Heart right ventricle (tissue), 16 donors: ENCODE results near the gene MTCH1. TPM values are rescaled to one million over a fixed set of nuclear protein-coding genes. Genes with fewer than 3 reads are reported as not detected.

ENCODE experiments used
- ATAC-seq, 8 donors: fragments of 200-7000 bp; cut with Tn5 transposase; one replicate each; pipeline ENCODE4 v1.9.1; 2020; ENCODE audit warnings: mild to moderate bottlenecking in 8 of 8, moderate library complexity in 8 of 8, moderate number of reproducible peaks in 1 of 8
- DNase-seq, 2 donors: peaks; one replicate each; pipeline ENCODE4 v3.0.0-alpha.2; 2020
- H3K27ac ChIP-seq, 10 donors: fragments of 200-600 bp; sonication (generic) in 2 of 10; one replicate each; pipeline versions ENCODE4 v1.5.0 to v1.8.0; 2020 to 2022; ENCODE audit warnings: mild to moderate bottlenecking in 3 of 10
- H3K27me3 ChIP-seq, 7 donors: fragments of 200-600 bp; one replicate each; pipeline ENCODE4 v1.8.0; 2021 to 2022; ENCODE audit warnings: mild to moderate bottlenecking in 2 of 7
- H3K36me3 ChIP-seq, 9 donors: fragments of 200-600 bp; sonication (generic) in 1 of 9; one replicate each; pipeline versions ENCODE4 v1.5.0 to v1.8.0; 2020 to 2022; ENCODE audit warnings: mild to moderate bottlenecking in 2 of 9
- H3K4me1 ChIP-seq, 9 donors: fragments of 200-600 bp; sonication (generic) in 1 of 9; one replicate each; pipeline versions ENCODE4 v1.5.0 to v1.8.0; 2020 to 2022; ENCODE audit warnings: mild to moderate bottlenecking in 4 of 9
- H3K4me3 ChIP-seq, 10 donors: fragments of 200-600 bp; sonication (generic) in 2 of 10; one replicate each; pipeline versions ENCODE4 v1.5.0 to v1.8.0; 2020 to 2022; ENCODE audit warnings: mild to moderate bottlenecking in 7 of 10, moderate library complexity in 2 of 10
- H3K9me3 ChIP-seq, 11 donors: fragments of 200-600 bp in 10 of 11; sonication (generic) in 2 of 11; one replicate each; pipeline versions ENCODE4 v1.5.0 to v1.8.0; 2013 to 2022; ENCODE audit warnings: mild to moderate bottlenecking in 2 of 11, control low read depth in 1 of 11, moderate library complexity in 1 of 11
- CTCF ChIP-seq, 9 donors: fragments of 200-600 bp; sonication (generic) in 2 of 9; IDR thresholded peaks; one replicate each; pipeline versions ENCODE4 v1.5.0 to v1.8.0; 2021 to 2022; ENCODE audit warnings: antibody characterized with exemption in 9 of 9, mild to moderate bottlenecking in 5 of 9, moderate library complexity in 1 of 9
- WGBS, 2 donors: extraction: QIAGEN DNeasy Blood & Tissue Kit; methylation state at CpG; one replicate each; pipeline ENCODE4 v1.1.7; 2013; ENCODE audit warnings: inconsistent platforms in 1 of 2; 5-methylcytosine and 5-hydroxymethylcytosine counted together
- intact Hi-C, 10 donors: fragments of 100-400 bp; cut with DNase I; formaldehyde crosslinking; loops; one replicate each; pipeline versions ENCODE4 v1.11.1 to v1.14.2; 2022
- polyA plus RNA-seq, 2 donors: library from polyadenylated mRNA; stranded (reverse); fragments of 200-250 nt; gene quantifications; one replicate each; pipeline ENCODE4 v1.2.3, GENCODE V29; 2013
- total RNA-seq, 10 donors: library from RNA; stranded (reverse); fragmentation: NEBNext Ultra II Directional in 3 of 10; extraction: Animal tissue kit (Norgen Biotek cat#: 25700) in 3 of 10; gene quantifications; one replicate each; pipeline versions ENCODE4 v1.2.1 to v1.2.4, GENCODE V29; 2021 to 2023
- donor health status: Arrhythmogenic right ventricular cardiomyopathy.
- donor health status: ischemic (EF 13 %, LVEDD 7.1; RV severe dilation, severe dysfunction).
- donor health status: healthy with polysubstance abuse.
- donor health status: DM: no; HTN: yes; CAD: no.
- donor health status: DM: no; HTN: no; CAD: no.
- donor health status: ischemic (EF 25% LVEDD 6.9; RV normal size, moderate dysfunction).
- donor health status: ischemic (EF 25% LVEDD 5.7; RV mildly dilated, moderate dysfunction).
- donor health status: healthy.
- donor health status: DM: yes; HTN: yes; CAD: no.
- donor health status: Ischemic cardiomyopathy.
- donor health status: ischemic (EF 35%, LVEDD 5.7; RV mildly dilated, moderate dysfunction).
- donor health status: nonischemic (EF 11% LVEDD 7.7; RV severe dilation, severe dysfunction).
- donor health status: DM: yes; HTN: yes; CAD: no.
- donor health status: PGD.
- donor health status: ischemic (EF 29% LVEDD 5.4; RV normal size, mild dysfunction).
- donor health status: nonischemic (EF 23%, LVEDD 6.1; RV moderate dilation, normal function).

Gene MTCH1
- total and polyA plus RNA-seq, 12 donors, result 82.6 to 341 (median 156) TPM

GRCh38 chr6:36971921-36972673 lies 13.9 kb downstream of the MTCH1 start:
- H3K9me3 ChIP-seq, result no peaks in the 10 kb centered on the region
- TF ChIP-seq CTCF (IDR thresholded peaks at IDR 0.05), result no peak
- peaks cover 0 to 100% (median 91%) of the 10 kb centered on the region in 9 donors for H3K36me3 ChIP-seq
- intact Hi-C loops, result loop anchor here in 1 of 10 donors (5.0 kb wide), 1 partner anchor 130 kb away; no protein-coding TSS in a partner anchor
- WGBS, 2 donors, result 39 to 57% methylated on average over 14 of the region's 14 CpGs
- ATAC-seq (no peak), DNase-seq (no peak)
- H3K4me1 ChIP-seq, result peaks cover 16 to 99% (median 80%) of the 10 kb centered on the region in 9 donors
- H3K4me3 ChIP-seq, result no peak overlapping the region
- H3K27ac ChIP-seq, result peak overlapping the region in 9 of 10 donors; percentile 18 to 79 (median 54)
- H3K27me3 ChIP-seq, result no peaks in the 10 kb centered on the region

GRCh38 chr6:36970892-36971842 lies 14.8 kb downstream of the MTCH1 start:
- no peak overlapping the region for H3K4me3 ChIP-seq
- no peaks in the 10 kb centered on the region for H3K9me3 ChIP-seq
- peaks cover 8 to 92% (median 70%) of the 10 kb centered on the region in 9 donors for H3K4me1 ChIP-seq
- peaks cover 0 to 100% (median 85%) of the 10 kb centered on the region in 9 donors for H3K36me3 ChIP-seq
- 47 to 68% methylated on average over 17 of the region's 17 CpGs for WGBS, 2 donors
- ATAC-seq (peak in 1 of 8 donors; percentile 6), DNase-seq (no peak)
- intact Hi-C loops, result loop anchor here in 1 of 10 donors (5.0 kb wide), 1 partner anchor 129 kb away; no protein-coding TSS in a partner anchor
- TF ChIP-seq CTCF (IDR thresholded peaks at IDR 0.05), result no peak
- H3K27ac ChIP-seq, result peak overlapping the region; percentile 5 to 79 (median 52)
- no peaks in the 10 kb centered on the region for H3K27me3 ChIP-seq

GRCh38 chr6:36969988-36970891 lies 15.8 kb downstream of the MTCH1 start:
- intact Hi-C loops, result loop anchor here in 1 of 10 donors (5.0 kb wide), 1 partner anchor 128 kb away; no protein-coding TSS in a partner anchor
- H3K27ac ChIP-seq, result peak overlapping the region in 8 of 10 donors; percentile 5 to 79 (median 58)
- TF ChIP-seq CTCF (IDR thresholded peaks at IDR 0.05), result no peak
- DNase-seq, result no peak
- H3K4me1 ChIP-seq, result peaks cover 3 to 83% (median 61%) of the 10 kb centered on the region in 9 donors
- H3K27me3 ChIP-seq, result no peaks in the 10 kb centered on the region
- peaks cover 0 to 95% (median 77%) of the 10 kb centered on the region in 9 donors for H3K36me3 ChIP-seq
- H3K9me3 ChIP-seq, result no peaks in the 10 kb centered on the region
- H3K4me3 ChIP-seq, result no peak overlapping the region
- 81 to 83% methylated on average over 17 of the region's 17 CpGs for WGBS, 2 donors
- ATAC-seq, result peak in 1 of 8 donors; percentile 8
